Activated CD8-positive, alpha-beta memory T cell treated with anti-CD3 and anti-CD28 coated beads for 36 hours (primary cell): ENCODE results near the gene COL11A2. TPM values are rescaled to one million over a fixed set of nuclear protein-coding genes. Genes with fewer than 3 reads are reported as not detected.

Experiments
- CTCF ChIA-PET: fragments of 350-600 bp; sonication (Branson Sonifier 250); formaldehyde crosslinking; loops from one replicate; lab custom pipeline; 2021; ENCODE audit warnings: antibody characterized with exemption; lab: Charles Lee
- POLR2A ChIA-PET: fragments of 350-600 bp; sonication (Branson Sonifier 250); formaldehyde crosslinking; loops from one replicate; lab custom pipeline; 2021; ENCODE audit warnings: antibody characterized with exemption; lab: Charles Lee
- total RNA-seq, 2 experiments: library from RNA; stranded (reverse); gene quantifications; one replicate each; pipeline ENCODE4 v1.2.3, GENCODE V29; 2021

COL11A2 gene
- total RNA-seq, 2 experiments from 2014 or later = 1.1 TPM

DNA sequence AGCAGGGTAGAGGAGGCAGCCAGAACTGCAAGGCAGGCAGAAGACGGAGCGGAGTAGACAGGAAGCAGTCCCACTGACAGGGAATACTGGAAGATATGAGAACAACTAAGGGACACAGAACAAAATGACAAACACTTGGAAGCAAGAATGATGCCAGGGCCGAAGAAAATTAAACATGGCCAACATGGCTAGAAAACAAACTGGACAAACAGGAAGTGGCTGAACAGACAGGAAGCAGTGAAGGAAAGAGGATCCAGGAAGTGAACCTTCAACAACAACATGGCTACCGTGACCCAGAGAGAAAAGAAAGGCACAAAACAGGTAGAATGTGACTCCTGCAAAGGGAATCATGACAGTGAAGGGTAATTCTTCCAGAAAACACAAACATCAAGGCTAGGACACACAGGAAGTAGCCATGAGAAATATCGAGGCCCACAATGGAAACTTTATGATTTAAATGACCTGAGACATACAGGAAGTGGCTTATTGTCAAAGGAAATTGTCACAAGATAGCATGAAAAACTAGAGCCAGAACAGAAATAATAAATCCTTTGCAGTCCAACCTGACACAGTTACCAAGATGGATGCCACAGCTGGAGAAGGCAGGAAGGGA lies 9.1 kb downstream of the COL11A2 start:
- POLR2A ChIA-PET = interaction anchor here (0.8 to 1.4 kb wide), 3 partner anchors 16 to 65 kb away, joined by 3 to 6 read pairs (median 3); no protein-coding TSS in a partner anchor
- CTCF ChIA-PET = interaction anchor here (0.8 to 1.9 kb wide), 2 partner anchors 14 to 60 kb away, joined by 3 to 9 read pairs; no protein-coding TSS in a partner anchor

DNA sequence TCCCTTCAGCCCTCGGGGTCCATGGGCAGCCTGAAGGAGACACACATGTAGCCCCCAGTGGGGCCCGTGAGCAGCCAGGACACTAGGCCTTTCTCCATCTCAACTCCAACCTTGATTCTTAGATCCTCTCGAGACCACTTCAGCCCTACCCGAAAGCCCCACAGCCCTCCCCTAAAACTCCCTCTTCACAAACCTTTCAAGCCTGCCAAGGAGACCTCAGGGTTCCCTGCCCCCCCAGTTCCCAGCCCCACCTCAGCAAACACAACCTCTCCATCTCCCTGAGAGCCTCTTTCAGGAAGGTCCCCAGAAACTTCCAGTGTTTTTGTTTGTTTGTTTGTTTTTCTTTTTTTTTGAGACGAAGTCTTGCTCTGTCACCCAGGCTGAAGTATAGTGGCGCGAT lies 11.1 kb downstream of the COL11A2 start:
- ChIA-PET CTCF (no interaction called here), POLR2A (no interaction called here)

DNA sequence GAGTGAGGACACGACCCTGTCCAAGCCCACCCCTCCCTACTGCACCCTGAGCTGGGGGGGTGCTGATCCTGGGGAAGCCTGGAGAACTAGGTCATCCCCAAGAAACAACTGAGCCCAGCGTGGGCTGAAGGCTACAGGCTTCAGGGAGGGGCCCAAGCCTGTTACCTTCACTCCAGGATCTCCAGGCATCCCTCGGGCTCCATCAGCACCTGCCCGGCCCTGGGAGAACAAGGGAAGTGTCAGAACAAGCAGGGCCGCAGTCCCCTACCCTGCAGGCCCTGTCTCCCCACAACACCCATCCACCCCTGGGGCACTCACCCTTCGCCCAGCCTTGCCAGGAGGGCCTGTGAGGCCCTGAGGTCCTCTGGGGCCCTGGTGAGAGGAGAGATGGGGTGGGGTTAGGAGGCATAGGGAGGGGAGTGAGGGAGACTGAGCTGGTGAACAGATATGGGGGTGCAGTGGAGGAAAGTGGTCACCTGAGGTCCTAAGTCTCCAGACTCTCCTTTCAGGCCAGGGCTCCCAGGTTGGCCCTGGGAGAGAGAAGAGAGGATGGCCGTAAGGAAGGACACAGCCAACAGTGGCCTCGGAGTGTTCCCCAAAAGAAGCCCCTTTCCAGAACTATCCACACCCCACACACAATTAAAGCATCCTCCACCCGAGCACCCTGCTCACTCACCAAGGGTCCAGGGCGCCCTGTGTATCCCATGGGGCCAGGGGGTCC lies 13.4 kb downstream of the COL11A2 start:
- CTCF ChIA-PET = no interaction called here
- POLR2A ChIA-PET = no interaction called here

DNA sequence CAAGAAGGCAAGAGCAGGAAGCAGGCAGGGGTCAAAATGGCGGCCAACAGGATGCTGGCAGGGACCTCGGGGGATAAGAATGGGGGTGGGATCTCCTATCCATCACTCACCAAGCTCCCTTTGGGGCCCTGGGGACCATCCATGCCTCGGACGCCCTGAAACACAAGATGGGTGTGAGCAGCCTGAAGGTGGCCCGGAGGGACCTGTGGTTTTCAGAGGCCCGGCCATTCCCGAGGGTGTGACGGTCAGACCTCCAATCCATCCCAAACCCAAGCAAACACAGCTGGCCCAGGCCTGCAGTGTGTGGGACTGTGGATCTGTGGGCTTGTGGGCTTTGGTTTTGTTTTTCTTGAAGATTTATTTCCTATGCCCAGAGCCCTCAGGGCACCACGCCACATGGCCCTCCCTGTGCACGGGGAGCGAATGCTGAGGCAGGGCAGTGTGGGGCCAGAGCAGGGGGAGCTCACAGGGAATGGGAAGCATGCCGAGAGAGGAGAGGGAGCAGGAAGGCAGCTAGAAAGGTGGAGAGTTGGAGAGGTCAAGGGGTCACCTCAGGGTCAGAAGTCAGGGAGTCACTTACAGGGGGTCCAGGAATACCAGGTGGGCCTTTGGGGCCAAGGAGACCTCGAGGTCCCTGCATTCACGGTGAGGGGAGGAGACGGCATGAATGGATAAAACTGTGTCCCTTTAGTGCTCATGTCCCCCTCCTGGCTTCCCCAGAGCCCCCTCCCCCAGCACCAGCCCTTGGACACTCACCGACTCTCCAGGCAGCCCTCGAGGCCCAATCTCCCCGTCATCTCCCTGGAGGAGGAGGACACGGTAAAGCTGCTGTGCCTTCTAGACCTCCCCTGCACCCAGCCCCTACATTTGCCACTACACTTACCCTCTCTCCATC lies 14.5 kb downstream of the COL11A2 start:
- ChIA-PET CTCF (no interaction called here), POLR2A (no interaction called here)

DNA sequence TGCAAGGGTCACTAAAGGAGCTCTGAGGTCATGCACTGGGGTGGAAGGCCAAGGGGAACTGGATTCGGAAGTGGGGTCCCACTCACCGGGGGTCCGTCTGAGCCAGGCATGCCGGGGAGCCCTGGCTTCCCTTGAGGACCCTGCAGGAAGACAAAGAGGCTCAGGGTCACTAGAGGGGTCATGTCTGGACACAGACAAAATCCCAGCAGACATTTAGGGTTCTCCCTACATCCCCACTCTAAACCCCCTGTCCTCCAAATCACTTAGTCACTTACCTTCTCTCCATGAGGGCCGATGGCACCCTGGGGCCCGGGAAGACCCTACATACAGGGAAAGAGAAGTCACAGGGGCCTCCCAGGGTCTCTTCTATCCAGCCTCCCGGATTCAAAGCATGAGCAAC lies 15.4 kb downstream of the COL11A2 start:
- CTCF ChIA-PET = no interaction called here

DNA sequence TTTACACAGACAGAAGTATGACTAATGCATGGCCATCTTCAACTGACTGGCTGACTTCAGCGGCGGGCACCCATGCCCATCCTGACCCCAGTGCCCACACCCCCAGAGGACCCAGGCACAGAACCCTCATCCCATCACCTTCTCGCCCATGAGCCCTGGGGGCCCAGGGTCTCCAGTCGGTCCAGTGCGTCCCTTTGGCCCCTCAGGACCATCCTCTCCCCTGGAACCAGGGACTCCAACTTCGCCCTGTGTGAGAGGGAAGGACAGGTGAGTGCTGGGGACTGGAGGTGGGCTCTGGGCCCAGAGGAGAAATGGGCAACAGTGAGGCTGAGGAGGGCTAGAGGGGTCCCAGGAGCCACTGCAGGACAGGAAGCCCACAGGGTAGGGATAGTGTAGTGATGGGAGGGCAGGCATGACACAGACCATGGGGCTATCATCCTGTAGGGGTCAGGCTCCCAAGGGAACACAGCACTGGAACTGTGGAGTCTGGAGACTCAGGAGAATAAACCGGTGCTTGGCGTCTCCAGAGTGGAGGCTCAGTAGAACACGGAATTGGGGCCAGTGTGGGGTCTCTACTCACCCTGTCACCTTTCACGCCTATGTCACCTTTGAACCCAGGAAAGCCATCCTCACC lies 16.7 kb downstream of the COL11A2 start:
- CTCF ChIA-PET = interaction anchor here (0.5 to 1.1 kb wide), 3 partner anchors 14 to 72 kb away, joined by 3 read pairs; no protein-coding TSS in a partner anchor
- POLR2A ChIA-PET = no interaction called here

More for the DNA sequence above, 15.4 kb downstream of the COL11A2 start:
- POLR2A ChIA-PET = no interaction called here

DNA sequence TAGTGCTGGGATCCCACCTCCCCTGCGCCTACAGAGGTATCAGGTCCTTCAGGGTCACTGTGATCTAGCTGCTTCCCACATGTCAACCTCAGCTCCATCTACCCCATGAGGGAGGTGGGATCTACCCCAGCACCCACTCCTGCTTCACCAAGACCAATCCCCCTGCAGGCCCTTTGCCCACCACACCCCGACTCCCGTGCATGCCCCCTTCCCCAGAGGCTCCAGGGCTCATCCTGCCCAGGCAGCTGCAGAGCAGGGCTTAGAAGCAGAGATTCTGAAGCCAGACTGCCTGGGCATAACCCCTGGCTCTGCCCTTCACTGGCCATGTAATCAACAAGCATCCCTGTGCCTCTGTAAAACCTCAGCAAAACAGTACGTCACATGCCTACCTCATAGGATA lies 17.5 kb downstream of the COL11A2 start:
- POLR2A ChIA-PET = no interaction called here
- CTCF ChIA-PET = interaction anchor here (0.6 to 1.3 kb wide), 3 partner anchors 14 to 69 kb away, joined by 3 to 6 read pairs (median 4); no protein-coding TSS in a partner anchor

DNA sequence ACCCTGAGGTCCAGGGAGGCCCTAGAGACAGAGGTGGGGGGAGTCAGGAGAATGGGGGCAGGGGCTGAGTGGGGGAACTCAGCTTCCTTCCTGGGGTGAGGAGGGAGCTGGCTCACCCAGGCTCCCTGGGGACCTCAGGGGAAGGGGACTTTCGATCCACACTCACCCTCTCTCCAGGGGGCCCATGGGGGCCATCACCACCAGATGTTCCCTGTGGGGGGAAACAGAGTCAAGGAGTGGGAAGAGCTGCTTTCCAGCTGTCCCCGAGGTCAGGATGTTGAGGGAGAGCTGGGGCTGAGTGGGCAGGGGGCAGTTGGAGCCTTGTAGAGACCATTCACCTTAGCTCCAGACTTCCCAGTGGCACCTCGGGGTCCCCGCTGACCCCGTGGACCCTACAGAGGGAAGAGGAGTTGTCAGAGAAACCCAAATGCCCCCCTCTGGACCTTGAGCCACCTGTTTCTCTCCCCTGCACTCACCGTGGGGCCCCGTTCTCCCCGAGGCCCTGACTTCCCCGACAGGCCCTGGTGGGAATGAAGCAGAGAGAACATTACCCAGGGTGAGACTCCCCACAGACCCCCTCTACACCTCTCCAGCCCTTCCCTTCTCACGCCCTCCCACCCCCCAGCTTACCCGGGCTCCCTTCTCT lies 18.6 kb downstream of the COL11A2 start:
- POLR2A ChIA-PET = no interaction called here
- CTCF ChIA-PET = interaction anchor here (0.7 to 1.3 kb wide), 2 partner anchors 12 to 24 kb away, joined by 3 to 4 read pairs; no protein-coding TSS in a partner anchor

DNA sequence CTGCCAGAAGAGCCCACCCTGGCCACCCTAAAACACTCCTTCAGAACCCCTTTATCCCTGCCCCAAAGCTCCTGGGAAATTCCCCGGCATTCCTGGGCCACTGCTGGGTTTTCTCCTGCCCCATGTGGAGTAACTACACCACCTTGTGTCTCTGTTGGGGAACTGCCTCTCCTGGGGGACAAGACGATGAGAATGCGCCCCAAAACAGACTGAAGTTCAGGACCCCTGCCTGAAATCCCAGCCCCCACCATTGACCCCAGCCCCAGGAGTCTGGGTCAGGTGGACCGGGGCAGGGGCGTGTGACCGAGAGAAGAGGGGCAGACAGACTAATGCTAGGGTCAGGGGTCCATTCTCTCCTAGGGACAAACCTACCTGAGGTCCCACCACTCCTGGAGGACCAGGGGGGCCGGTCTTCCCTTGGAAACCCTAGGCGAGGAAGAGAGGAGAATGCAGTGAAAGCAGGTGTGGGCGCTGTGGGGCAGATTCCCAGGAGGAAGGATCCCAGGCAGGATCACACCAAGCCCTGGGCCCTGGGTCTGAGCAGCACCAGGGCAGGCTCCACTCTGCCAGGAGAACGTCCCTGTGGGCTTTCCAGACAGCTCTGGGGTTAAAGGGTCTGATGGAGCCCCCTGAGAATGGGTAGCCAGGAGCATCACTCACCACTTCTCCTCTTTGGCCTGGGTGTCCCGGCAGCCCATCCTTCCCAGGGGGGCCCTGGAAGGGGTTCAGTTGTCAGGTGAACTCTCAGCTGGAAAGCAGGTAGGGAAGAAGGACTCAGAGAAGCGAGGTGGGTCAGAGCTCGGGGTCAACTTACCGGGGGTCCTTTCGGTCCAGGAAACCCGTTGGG lies 19.4 kb downstream of the COL11A2 start:
- ChIA-PET CTCF (interaction anchor here (0.7 to 1.2 kb wide), 3 partner anchors 12 to 53 kb away, joined by 3 to 4 read pairs (median 4); no protein-coding TSS in a partner anchor), POLR2A (interaction anchor here (0.6 kb wide), 1 partner anchor 327 kb away, joined by 3 read pairs; no protein-coding TSS in a partner anchor)

DNA sequence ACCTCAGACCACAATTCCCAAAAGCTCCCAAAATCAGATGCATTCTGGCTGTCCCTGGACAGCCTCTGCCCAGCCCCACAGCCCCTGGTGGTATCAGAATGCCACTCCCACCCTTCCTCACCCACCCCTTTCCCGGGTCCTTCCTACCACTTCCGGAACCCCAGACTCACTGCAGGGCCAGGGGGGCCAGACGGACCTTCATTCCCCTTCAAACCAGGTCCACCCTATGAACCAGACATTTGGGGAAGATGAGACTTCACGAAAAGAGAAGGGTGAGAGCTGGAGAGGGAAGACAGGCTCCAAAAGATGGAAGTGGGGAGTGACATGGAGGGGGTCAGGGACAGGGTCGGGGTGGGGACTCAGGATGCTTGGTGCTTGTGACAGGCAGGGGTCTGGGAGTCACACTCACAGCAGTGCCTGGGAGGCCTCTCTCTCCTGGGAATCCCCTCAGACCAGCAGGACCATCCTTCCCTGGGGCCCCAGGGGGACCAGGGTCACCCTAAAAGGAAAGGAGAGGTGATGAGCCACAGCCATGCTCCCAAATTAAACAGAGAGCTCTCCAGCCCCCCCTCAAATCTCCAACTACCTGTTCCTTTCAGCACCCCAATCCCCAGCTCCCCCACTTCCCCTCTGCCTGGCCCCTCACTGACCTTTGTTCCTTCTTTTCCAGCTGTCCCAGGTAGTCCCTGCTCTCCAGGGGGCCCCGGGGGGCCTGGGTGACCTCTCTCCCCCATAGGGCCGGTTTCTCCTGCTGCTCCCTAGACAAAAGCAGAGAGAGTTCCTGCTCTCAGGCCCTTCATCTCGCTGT lies 20.2 kb downstream of the COL11A2 start:
- ChIA-PET POLR2A (no interaction called here), CTCF (interaction anchor here (0.7 to 1.2 kb wide), 2 partner anchors 13 to 52 kb away, joined by 4 read pairs; no protein-coding TSS in a partner anchor)

DNA sequence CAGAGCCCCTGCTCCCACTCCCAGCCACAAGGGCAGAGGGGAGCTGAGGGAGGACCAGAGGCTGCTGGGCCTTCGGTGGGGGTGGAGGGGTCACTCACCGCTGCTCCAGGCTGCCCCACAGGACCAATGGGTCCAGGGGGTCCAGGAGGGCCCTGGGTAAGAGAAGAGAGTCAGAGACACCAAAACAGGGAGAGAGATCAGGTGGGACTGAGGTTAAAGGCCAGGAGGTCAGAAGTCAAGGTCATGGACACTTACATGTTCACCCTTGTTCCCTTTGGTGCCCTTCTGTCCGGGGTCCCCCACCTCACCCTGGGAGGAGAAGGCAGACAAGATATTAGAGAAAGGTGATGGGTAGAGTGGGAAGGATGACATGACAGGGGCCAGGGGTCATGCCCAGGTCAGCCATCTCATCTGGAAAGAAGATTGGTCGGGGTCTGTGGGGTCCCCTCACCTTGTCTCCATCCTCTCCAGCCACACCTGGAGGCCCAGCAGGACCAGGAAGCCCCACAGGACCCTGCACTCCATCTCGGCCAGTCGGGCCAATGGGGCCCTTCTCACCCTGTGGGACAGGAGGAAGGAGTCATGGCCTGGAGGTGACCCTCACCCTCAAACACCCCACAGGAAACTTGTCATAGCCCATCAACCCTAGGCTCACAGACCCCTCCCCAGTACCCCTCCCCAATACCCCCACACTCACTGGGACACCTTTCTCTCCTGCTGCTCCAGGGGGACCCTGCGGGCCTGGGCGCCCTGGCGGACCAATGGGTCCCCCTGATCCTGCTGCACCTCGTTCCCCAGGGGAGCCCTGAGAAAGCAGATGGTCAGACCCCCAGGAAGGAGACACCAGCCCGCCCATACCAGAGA lies 21.0 kb downstream of the COL11A2 start:
- POLR2A ChIA-PET = no interaction called here

DNA sequence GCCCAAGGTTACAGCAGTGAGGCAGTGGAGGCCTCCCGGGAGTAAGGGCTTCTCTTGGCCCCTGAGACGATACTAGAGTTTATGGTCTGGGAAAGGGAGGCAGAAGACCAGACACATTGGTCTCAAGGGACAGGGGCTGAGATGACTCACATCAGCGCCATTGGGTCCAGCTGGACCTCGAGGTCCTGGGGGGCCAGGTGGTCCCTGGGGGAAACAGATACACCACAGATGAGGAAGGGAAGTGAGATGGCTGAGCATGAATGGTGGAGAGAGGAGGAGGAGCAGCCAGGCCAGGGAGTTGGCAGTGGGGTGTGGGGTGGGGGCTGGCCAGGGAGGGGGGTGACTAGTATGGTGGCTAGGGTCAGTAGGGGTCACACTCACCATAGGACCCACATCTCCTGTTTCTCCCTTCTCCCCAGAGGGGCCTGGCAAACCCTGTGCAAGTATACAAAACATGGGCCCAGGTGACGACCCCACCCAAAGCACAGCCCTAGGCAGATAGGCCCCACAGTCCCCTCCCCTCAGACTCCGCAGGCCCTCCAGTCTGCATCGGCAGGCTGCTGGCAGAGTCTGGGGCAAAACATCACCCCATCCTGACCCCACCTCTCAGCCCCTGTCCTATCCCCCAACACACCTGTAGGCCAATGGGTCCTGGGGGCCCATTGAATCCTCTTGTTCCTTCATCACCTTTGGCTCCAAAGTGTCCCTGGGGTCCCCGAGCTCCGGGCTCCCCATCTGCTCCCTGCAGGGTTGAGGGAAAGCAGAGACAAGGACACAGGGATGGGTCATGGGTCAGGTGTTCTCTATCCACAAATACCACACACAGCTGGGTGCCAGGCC lies 21.9 kb downstream of the COL11A2 start:
- ChIA-PET POLR2A (no interaction called here), CTCF (no interaction called here)

More for the DNA sequence above, 21.0 kb downstream of the COL11A2 start:
- CTCF ChIA-PET = no interaction called here

DNA sequence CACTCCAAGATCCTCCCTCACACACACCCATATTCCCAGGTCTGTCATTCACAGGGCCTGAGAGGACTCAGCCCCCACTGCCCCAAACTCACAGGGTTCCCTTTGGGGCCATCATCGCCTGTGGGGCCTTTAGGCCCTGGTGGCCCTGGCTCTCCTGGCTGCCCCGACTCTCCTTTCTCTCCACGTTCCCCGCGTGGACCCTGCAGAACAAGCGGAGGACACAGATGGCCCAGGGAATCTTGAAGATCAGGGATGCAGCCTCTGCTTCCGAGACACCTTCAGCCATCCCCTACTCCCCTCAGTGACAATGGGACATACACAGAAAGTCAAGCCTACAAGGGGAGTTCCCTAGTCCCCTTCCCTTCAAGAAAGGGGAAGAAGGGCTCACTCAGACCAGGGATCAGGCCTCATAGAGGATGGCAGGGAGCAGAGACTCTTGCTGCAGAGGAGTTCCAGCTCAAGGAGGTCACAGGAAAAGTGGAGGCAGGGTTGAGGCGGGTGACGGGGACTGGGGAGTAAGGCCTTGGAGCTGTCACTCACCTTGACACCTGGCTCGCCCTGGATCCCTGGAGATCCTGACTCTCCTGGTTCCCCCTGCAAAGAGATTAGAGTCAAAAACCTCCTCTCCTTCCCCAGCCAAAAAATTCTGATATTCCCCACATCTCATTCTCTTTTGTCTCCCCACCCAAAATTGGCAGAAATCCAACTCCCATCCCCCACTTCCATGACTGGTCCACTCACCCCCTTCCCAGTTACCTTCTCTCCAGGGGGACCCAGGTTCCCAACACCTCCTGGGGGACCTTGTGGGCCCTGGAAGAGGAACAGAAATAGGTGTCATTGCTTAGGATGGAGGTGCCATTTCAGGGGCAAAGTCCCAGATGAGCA lies 22.7 kb downstream of the COL11A2 start:
- CTCF ChIA-PET = no interaction called here
- POLR2A ChIA-PET = no interaction called here

DNA sequence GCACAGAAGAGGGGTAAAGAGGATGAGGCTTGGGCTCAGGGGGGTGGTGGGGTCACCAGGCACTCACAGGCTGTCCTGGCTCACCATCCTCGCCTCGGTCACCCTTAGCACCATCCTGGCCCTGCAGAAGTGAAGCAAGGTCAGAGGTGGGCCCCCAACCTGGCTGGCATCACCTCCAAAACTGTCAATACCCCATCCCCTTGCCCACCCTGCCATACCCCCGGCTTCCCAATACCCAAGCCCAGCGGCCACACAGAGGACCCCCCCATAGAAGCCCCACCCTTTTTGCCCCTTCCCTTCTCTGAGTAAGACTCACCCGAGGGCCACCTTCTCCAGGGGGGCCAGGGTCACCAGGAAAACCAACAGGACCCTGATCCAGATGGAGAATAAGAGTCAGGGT lies 23.6 kb downstream of the COL11A2 start:
- POLR2A ChIA-PET = no interaction called here
- CTCF ChIA-PET = no interaction called here
